Aorta (tissue), 5 donors: Measurements from ENCODE around the gene KRT37. TPM values are rescaled to one million over a fixed set of nuclear protein-coding genes. Genes with fewer than 3 reads are reported as not detected.
"Not testable (repeated sequence)": the region's sequence is repeated elsewhere in the genome, so short reads cannot be mapped to it uniquely, and the experiment has no call there.

Source experiments
- ATAC-seq: fragments of 200-7000 bp; cut with Tn5 transposase; one replicate; pipeline ENCODE4 v1.9.1; 2022; ENCODE audit warnings: moderate library complexity; ENCODE audit not compliant: low FRiP score
- DNase-seq, 2 donors: peaks; one replicate each; pipeline ENCODE4 v3.0.0-alpha.2; 2020
- H3K27ac ChIP-seq, 2 donors: one replicate each; pipeline ENCODE4 v1.5.1; 2013; ENCODE audit warnings: low read length in 2 of 2, mild to moderate bottlenecking in 2 of 2, moderate library complexity in 2 of 2, control low read depth in 1 of 2, inconsistent platforms in 1 of 2, low read depth in 1 of 2
- H3K27me3 ChIP-seq, 2 donors: one replicate each; pipeline ENCODE4 v1.6.1; 2013; ENCODE audit warnings: control low read depth in 1 of 2, low read length in 1 of 2, mild to moderate bottlenecking in 1 of 2, moderate library complexity in 1 of 2; ENCODE audit not compliant: insufficient read depth in 2 of 2, control insufficient read depth in 1 of 2
- H3K36me3 ChIP-seq, 2 donors: one replicate each; pipeline ENCODE4 v1.6.1; 2013; ENCODE audit warnings: control low read depth in 1 of 2, low read length in 1 of 2, mild to moderate bottlenecking in 1 of 2; ENCODE audit not compliant: insufficient read depth in 2 of 2, control insufficient read depth in 1 of 2
- H3K4me1 ChIP-seq, 2 donors: one replicate each; pipeline ENCODE4 v1.6.1; 2013; ENCODE audit warnings: low read length in 2 of 2, control low read depth in 1 of 2, mild to moderate bottlenecking in 1 of 2, moderate library complexity in 1 of 2; ENCODE audit not compliant: insufficient read depth in 2 of 2, control insufficient read depth in 1 of 2
- H3K4me3 ChIP-seq, 2 donors: one replicate each; pipeline ENCODE4 v1.5.1; 2013; ENCODE audit warnings: low read length in 2 of 2, control low read depth in 1 of 2, mild to moderate bottlenecking in 1 of 2
- H3K9me3 ChIP-seq: one replicate; pipeline ENCODE4 v1.6.1; 2013; ENCODE audit warnings: mild to moderate bottlenecking, low read length; ENCODE audit not compliant: control insufficient read depth
- WGBS, 2 donors: extraction: QIAGEN DNeasy Blood & Tissue Kit; methylation state at CpG; one replicate each; pipeline ENCODE4 v1.1.7; 2013; 5-methylcytosine and 5-hydroxymethylcytosine counted together
- intact Hi-C, 2 donors: fragments of 100-400 bp; cut with DNase I; formaldehyde crosslinking; loops; one replicate each; pipeline versions ENCODE4 v1.14.2 to v1.15.0; 2022
- polyA plus RNA-seq, 2 donors: library from polyadenylated mRNA; stranded (reverse); fragments of 200-250 nt; gene quantifications; one replicate each; pipeline ENCODE4 v1.2.3, GENCODE V29; 2013
- total RNA-seq, 2 donors: library from RNA; stranded (reverse); fragmentation: NEBNext Ultra II Directional; extraction: Animal tissue kit (Norgen Biotek cat#: 25700); gene quantifications; one replicate each; pipeline ENCODE4 v1.2.1, GENCODE V29; 2021
- donor health status: healthy with polysubstance abuse.
- donor health status: Bipolar disorder and iron deficiency.
- donor health status: DM: no; HTN: no; CAD: no.
- donor health status: DM: no; HTN: no; CAD: no.
- donor health status: DM: yes; HTN: yes; CAD: no.

The KRT37 gene
- total and polyA plus RNA-seq, 4 donors = not detected

DNA sequence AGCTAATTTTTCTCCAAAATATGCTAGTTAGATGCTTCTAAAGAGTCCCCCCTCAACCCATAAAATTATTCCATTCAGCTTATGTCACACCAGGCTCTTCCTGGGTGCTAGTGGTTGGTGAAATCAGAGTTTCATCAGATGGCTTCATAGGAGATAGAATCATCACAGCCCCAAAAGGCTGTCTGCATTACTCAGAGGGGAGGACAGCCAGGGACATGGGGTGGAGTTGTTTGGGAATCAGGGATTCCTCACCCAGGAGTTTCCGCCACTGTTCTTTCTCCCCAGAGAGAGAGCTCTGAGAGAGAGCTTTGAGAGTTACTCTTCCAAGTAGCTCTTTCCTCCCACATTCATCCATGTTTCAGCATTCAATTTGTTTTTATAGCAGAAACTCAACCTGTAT is 42.0 kb downstream of the KRT37 start:
- H3K27ac ChIP-seq = no peak overlapping the region
- no peaks in the 10 kb centered on the region for H3K36me3 ChIP-seq
- H3K9me3 ChIP-seq = peaks cover 3% of the 10 kb centered on the region
- no peaks in the 10 kb centered on the region for H3K4me1 ChIP-seq
- H3K4me3 ChIP-seq = no peak overlapping the region
- intact Hi-C loops = no loop called here
- ATAC-seq (no peak), DNase-seq (no peak)
- WGBS, 2 donors = 80 to 93% methylated on average over 1 of the region's 1 CpG
- H3K27me3 ChIP-seq = no peaks in the 10 kb centered on the region

DNA sequence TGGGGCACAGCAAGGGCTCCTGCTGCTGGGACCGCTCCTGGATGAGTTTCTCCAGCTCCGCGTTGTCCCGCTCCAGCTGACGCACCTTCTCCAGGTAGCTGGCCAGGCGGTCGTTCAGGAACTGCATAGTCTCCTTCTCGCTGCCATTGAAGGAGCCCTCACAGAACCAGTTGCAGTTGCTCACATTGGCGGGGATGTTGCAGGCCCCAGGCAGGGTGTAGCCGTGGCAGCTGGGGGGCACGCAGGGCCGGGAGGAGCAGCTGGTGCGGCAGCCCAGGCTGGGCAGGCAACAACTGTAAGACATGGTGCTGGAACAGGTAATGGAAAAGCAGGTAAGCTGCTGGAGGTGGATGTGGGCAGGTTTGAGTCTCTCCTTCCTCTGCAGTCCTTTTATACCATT is 42.4 kb downstream of the KRT37 start, which contains the start of gene KRT34:
KRT34 (minus strand) TSS at position 364 of the 400 bp plus-strand sequence; CDS start at position 304, 60 bp downstream.
- not testable (repeated sequence) for H3K36me3 ChIP-seq

DNA sequence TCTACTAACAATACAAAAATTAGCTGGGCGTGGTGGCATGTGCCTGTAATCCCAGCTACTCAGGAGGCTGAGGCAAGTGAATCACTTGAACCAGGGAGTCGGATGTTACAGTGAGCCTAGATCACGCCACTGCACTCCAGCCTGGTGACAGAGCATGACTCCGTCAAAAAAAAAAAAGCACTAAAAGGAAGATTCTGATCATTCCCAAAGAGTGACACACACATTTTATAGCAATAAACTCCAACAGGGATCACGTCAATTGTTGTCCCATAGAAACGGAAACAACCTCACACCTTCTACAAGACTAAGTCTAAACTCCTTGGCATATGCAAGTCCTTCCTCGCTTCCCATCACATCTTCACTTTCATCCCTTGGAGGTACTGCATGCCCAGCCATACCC is 44.3 kb downstream of the KRT37 start:
- H3K4me3 ChIP-seq, intact Hi-C loops, DNase-seq, H3K9me3 ChIP-seq, H3K27me3 ChIP-seq, H3K4me1 ChIP-seq, ATAC-seq, H3K36me3 ChIP-seq, H3K27ac ChIP-seq: not testable (repeated sequence)
- WGBS, 2 donors = 80 to 81% methylated on average over 7 of the region's 7 CpGs

More for the DNA sequence above, 42.4 kb downstream of the KRT37 start, which contains the start of gene KRT34:
- H3K27me3 ChIP-seq, ATAC-seq, H3K4me1 ChIP-seq, H3K4me3 ChIP-seq, intact Hi-C loops, H3K27ac ChIP-seq, H3K9me3 ChIP-seq, DNase-seq: not testable (repeated sequence)
- WGBS, 2 donors = 89 to 91% methylated on average over 13 of the region's 13 CpGs

DNA sequence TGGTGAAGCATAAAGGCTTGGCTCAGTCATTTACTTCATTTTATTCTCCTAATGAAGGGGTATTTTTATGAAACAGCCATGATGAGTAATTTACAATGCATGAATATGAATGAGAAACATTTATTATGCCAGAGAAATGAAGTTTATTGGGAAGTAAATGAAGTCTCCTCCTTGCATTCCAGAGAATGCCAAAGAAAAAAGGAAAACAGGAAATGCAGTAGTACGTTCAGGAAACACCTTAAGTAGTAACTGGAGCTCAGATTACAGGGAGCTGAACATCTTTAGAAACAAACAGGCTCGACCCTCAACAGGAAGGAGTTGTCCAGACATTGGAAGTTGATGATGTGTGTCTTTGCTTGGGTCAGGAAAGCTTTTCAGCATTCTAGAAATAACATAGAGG is 46.8 kb downstream of the KRT37 start:
- H3K27me3 ChIP-seq = no peaks in the 10 kb centered on the region
- no peaks in the 10 kb centered on the region for H3K36me3 ChIP-seq
- intact Hi-C loops = no loop called here
- no peak overlapping the region for H3K27ac ChIP-seq
- no peak for ATAC-seq
- H3K4me1 ChIP-seq = no peaks in the 10 kb centered on the region
- WGBS, 2 donors = 3 to 4% methylated on average over 2 of the region's 2 CpGs
- H3K9me3 ChIP-seq = no peaks in the 10 kb centered on the region
- DNase-seq = no peak
- no peak overlapping the region for H3K4me3 ChIP-seq

Other genes starting within 250 kb of the KRT37 start
- gene KRTAP4-2, start 246.4 kb downstream of the KRT37 start, total RNA-seq = not detected
- gene KRTAP4-2, start 246.4 kb downstream of the KRT37 start, polyA plus RNA-seq = not detected
- not detected for gene KRTAP4-1, start 239.7 kb downstream of the KRT37 start, total RNA-seq
- gene KRTAP4-1, start 239.7 kb downstream of the KRT37 start, polyA plus RNA-seq = not detected
- gene KRTAP9-1, start 234.7 kb downstream of the KRT37 start, total RNA-seq = not detected
- not detected for gene KRTAP9-1, start 234.7 kb downstream of the KRT37 start, polyA plus RNA-seq
- gene KRTAP9-2, start 197.9 kb downstream of the KRT37 start, total RNA-seq = not detected
- gene KRTAP9-2, start 197.9 kb downstream of the KRT37 start, polyA plus RNA-seq = not detected
- not detected for gene KRTAP9-3, start 192.1 kb downstream of the KRT37 start, total RNA-seq
- not detected for gene KRTAP9-3, start 192.1 kb downstream of the KRT37 start, polyA plus RNA-seq
- gene KRTAP9-8, start 186.6 kb downstream of the KRT37 start, total RNA-seq = not detected
- gene KRTAP9-8, start 186.6 kb downstream of the KRT37 start, polyA plus RNA-seq = not detected
- gene KRTAP9-4, start 174.9 kb downstream of the KRT37 start, total RNA-seq = not detected
- gene KRTAP9-4, start 174.9 kb downstream of the KRT37 start, polyA plus RNA-seq = under 1 TPM in 1 of 2 donors, not detected in 1; 0.75 TPM
- gene KRTAP9-9, start 169.2 kb downstream of the KRT37 start, total RNA-seq = not detected
- not detected for gene KRTAP9-9, start 169.2 kb downstream of the KRT37 start, polyA plus RNA-seq
- gene KRTAP9-6, start 159.2 kb downstream of the KRT37 start, total RNA-seq = not detected
- gene KRTAP9-6, start 159.2 kb downstream of the KRT37 start, polyA plus RNA-seq = not detected
- gene KRTAP9-7, start 148.9 kb downstream of the KRT37 start, total RNA-seq = not detected
- gene KRTAP9-7, start 148.9 kb downstream of the KRT37 start, polyA plus RNA-seq = not detected
- gene KRTAP29-1, start 121.7 kb downstream of the KRT37 start, total RNA-seq = not detected
- not detected for gene KRTAP29-1, start 121.7 kb downstream of the KRT37 start, polyA plus RNA-seq
- not detected for gene KRTAP16-1, start 115.3 kb downstream of the KRT37 start, total RNA-seq
- not detected for gene KRTAP16-1, start 115.3 kb downstream of the KRT37 start, polyA plus RNA-seq
- gene KRTAP17-1, start 108.9 kb downstream of the KRT37 start, total RNA-seq = not detected
- gene KRTAP17-1, start 108.9 kb downstream of the KRT37 start, polyA plus RNA-seq = not detected
- not detected for gene KRT33A, start 73.8 kb downstream of the KRT37 start, total RNA-seq
- gene KRT33A, start 73.8 kb downstream of the KRT37 start, polyA plus RNA-seq = not detected
- not detected for gene KRT33B, start 54.8 kb downstream of the KRT37 start, total RNA-seq
- not detected for gene KRT33B, start 54.8 kb downstream of the KRT37 start, polyA plus RNA-seq
- gene KRT34, start 42.3 kb downstream of the KRT37 start, total RNA-seq = not detected
- gene KRT34, start 42.3 kb downstream of the KRT37 start, polyA plus RNA-seq = not detected
- gene KRT31, start 27.0 kb downstream of the KRT37 start, total RNA-seq = not detected
- gene KRT31, start 27.0 kb downstream of the KRT37 start, polyA plus RNA-seq = not detected
- not detected for gene KRT38, start 16.4 kb upstream of the KRT37 start, total RNA-seq
- gene KRT38, start 16.4 kb upstream of the KRT37 start, polyA plus RNA-seq = not detected
- not detected for gene KRT32, start 42.8 kb upstream of the KRT37 start, total RNA-seq
- not detected for gene KRT32, start 42.8 kb upstream of the KRT37 start, polyA plus RNA-seq
- gene KRT35, start 56.6 kb upstream of the KRT37 start, total RNA-seq = not detected
- gene KRT35, start 56.6 kb upstream of the KRT37 start, polyA plus RNA-seq = not detected
- not detected for gene KRT36, start 65.3 kb upstream of the KRT37 start, total RNA-seq
- gene KRT36, start 65.3 kb upstream of the KRT37 start, polyA plus RNA-seq = under 1 TPM in 1 of 2 donors, not detected in 1; 0.50 TPM
- gene KRT13, start 81.0 kb upstream of the KRT37 start, total RNA-seq = not detected
- gene KRT13, start 81.0 kb upstream of the KRT37 start, polyA plus RNA-seq = 10 to 100 TPM; 11.4 to 38.3 TPM
- gene KRT15, start 94.3 kb upstream of the KRT37 start, total RNA-seq = not detected
- 1 to 10 TPM in 1 of 2 donors, under 1 TPM in 1; 0.56 to 1.9 TPM for gene KRT15, start 94.3 kb upstream of the KRT37 start, polyA plus RNA-seq
- 1 to 10 TPM; 1.3 to 5.7 TPM for gene KRT19, start 103.7 kb upstream of the KRT37 start, total RNA-seq
- gene KRT19, start 103.7 kb upstream of the KRT37 start, polyA plus RNA-seq = 100 to 1,000 TPM in 1 of 2 donors, 1 to 10 TPM in 1; 3.1 to 135 TPM
- gene KRT9, start 147.5 kb upstream of the KRT37 start, total RNA-seq = not detected
- under 1 TPM in 1 of 2 donors, not detected in 1; 0.18 TPM for gene KRT9, start 147.5 kb upstream of the KRT37 start, polyA plus RNA-seq
- 1 to 10 TPM in 1 of 2 donors, under 1 TPM in 1; 0.30 to 1.2 TPM for gene KRT14, start 162.3 kb upstream of the KRT37 start, total RNA-seq
- gene KRT14, start 162.3 kb upstream of the KRT37 start, polyA plus RNA-seq = 10 to 100 TPM in 1 of 2 donors, 1 to 10 TPM in 1; 4.4 to 46.7 TPM
- under 1 TPM; 0.30 to 0.65 TPM for gene KRT16, start 188.2 kb upstream of the KRT37 start, total RNA-seq
- 10 to 100 TPM in 1 of 2 donors, 1 to 10 TPM in 1; 6.9 to 15.7 TPM for gene KRT16, start 188.2 kb upstream of the KRT37 start, polyA plus RNA-seq
- 1 to 10 TPM; 3.8 to 5.5 TPM for gene KRT17, start 200.0 kb upstream of the KRT37 start, total RNA-seq
- gene KRT17, start 200.0 kb upstream of the KRT37 start, polyA plus RNA-seq = 100 to 1,000 TPM in 1 of 2 donors, 10 to 100 TPM in 1; 33.2 to 126 TPM